Transverse colon (tissue), 4 donors: ENCODE data around the gene AP3M1. TPM values are rescaled to one million over a fixed set of nuclear protein-coding genes. Genes with fewer than 3 reads are reported as not detected.

ENCODE experiments used
- DNase-seq: peaks from one replicate; pipeline ENCODE4 v3.0.0-alpha.2; 2019
- H3K27ac ChIP-seq, 4 donors: fragments of 200-600 bp; sonication (generic); 2 replicates each; pipeline ENCODE4 v1.5.1; 2016 to 2018; ENCODE audit warnings: inconsistent platforms in 4 of 4
- H3K27me3 ChIP-seq: fragments of 200-600 bp; sonication (generic); 2 replicates; pipeline ENCODE4 v1.5.1; 2017; ENCODE audit warnings: inconsistent platforms
- H3K36me3 ChIP-seq, 4 donors: fragments of 200-600 bp; sonication (generic); 2 replicates each; pipeline ENCODE4 v1.5.1; 2017 to 2019; ENCODE audit warnings: inconsistent platforms in 4 of 4
- H3K4me1 ChIP-seq, 4 donors: fragments of 200-600 bp; sonication (generic); 2 replicates each; pipeline ENCODE4 v1.5.1; 2017 to 2020; ENCODE audit warnings: inconsistent platforms in 4 of 4
- H3K4me3 ChIP-seq, 4 donors: fragments of 200-600 bp; sonication (generic); 1 replicate in 1 of 4; 2 replicates in 3 of 4; pipeline versions ENCODE4 v1.5.1 to v1.6.1; 2017 to 2019; ENCODE audit warnings: inconsistent platforms in 4 of 4
- H3K9me3 ChIP-seq, 2 donors: fragments of 200-600 bp; sonication (generic); 2 replicates each; pipeline ENCODE4 v1.5.1; 2017 to 2019; ENCODE audit warnings: inconsistent platforms in 2 of 2
- EP300 ChIP-seq: sonication (generic); formaldehyde crosslinking; IDR thresholded peaks from one replicate; pipeline ENCODE4 v1.6.1; 2017; ENCODE audit warnings: antibody characterized with exemption, low read depth
- POLR2A ChIP-seq: fragments of 450-650 bp; IDR thresholded peaks from one replicate; pipeline ENCODE4 v1.6.1; 2016; ENCODE audit warnings: antibody characterized with exemption, mild to moderate bottlenecking, moderate library complexity
- POLR2AphosphoS5 ChIP-seq, 3 donors: sonication (generic); formaldehyde crosslinking; IDR thresholded peaks; one replicate each; pipeline ENCODE4 v1.6.1; 2016; ENCODE audit warnings: antibody characterized with exemption in 3 of 3
- WGBS, 2 donors: methylation state at CpG; one replicate each; pipeline ENCODE4 v1.1.5; 2018; ENCODE audit warnings: low coverage in 1 of 2; 5-methylcytosine and 5-hydroxymethylcytosine counted together
- in situ Hi-C, 4 donors: fragments of 200-750 bp; cut with MboI; loops; one replicate each; pipeline versions ENCODE4 v1.15.0 to v1.15.1; 2017; ENCODE audit warnings: low sequenced_read_pairs in 3 of 4, low pct_ligation_motif_present in 1 of 4, low pct_unique_long_range_greater_than_20kb in 1 of 4
- intact Hi-C: fragments of 100-400 bp; cut with DNase I; formaldehyde crosslinking; loops from one replicate; pipeline ENCODE4 v1.15.1; 2023; ENCODE audit warnings: low total_unique reads
- total RNA-seq, 4 donors: library from RNA; depleted of rRNA; stranded (reverse); fragments of >200 nt; gene quantifications; one replicate each; pipeline ENCODE4 v1.1.0, GENCODE V29; 2016
- TF ChIP-seq, protein P1 (sequence below), 5 experiments: fragments of 200-600 bp in 3 of 5; fragments of 450-650 bp in 2 of 5; sonication (generic) in 3 of 5; IDR thresholded peaks; 1 replicate in 2 of 5; 2 replicates in 3 of 5; pipeline ENCODE4 v1.5.1; 2016 to 2017; ENCODE audit warnings: antibody characterized with exemption in 5 of 5, inconsistent platforms in 3 of 5, mild to moderate bottlenecking in 2 of 5, moderate library complexity in 1 of 5

Gene AP3M1
- total RNA-seq, 4 donors from 2014 or later: 10.1 to 27.3 (median 21.3) TPM

DNA sequence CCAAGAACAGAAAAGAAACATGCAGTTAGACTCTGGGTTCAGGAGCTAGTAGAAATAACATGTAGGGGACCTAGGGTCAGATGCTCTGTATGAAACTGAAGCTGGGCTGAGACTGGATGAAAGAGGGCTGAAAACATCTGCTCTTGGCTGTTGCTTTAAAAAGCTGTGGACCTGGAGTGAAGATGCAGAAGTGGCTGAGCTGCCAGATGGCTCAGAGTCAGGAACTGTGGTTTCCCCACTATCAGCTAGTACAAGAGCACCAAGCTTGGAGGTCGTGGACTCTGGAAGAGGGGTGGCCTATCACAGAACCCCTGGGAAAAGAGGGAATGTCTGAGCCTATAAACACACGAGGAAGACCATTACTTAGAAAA is 6.3 kb upstream of the AP3M1 start:
- DNase-seq: peak; percentile 30
- Histone ChIP-seq H3K4me1 (peaks cover 3 to 27% (median 9%) of the 10 kb centered on the region in 4 donors), H3K27ac (no peak overlapping the region), H3K9me3 (no peaks in the 10 kb centered on the region), H3K36me3 (no peaks in the 10 kb centered on the region), H3K27me3 (no peaks in the 10 kb centered on the region), H3K4me3 (no peak overlapping the region)
- in situ Hi-C loops (no loop called here), intact Hi-C loops (no loop called here)
- WGBS, 2 donors: 52 to 72% methylated on average over 2 of the region's 2 CpGs
- TF ChIP-seq POLR2A (no peak), EP300 (no peak), POLR2AphosphoS5 (IDR thresholded peaks at IDR 0.05) (no peak)
- TF ChIP-seq, protein P1, sequence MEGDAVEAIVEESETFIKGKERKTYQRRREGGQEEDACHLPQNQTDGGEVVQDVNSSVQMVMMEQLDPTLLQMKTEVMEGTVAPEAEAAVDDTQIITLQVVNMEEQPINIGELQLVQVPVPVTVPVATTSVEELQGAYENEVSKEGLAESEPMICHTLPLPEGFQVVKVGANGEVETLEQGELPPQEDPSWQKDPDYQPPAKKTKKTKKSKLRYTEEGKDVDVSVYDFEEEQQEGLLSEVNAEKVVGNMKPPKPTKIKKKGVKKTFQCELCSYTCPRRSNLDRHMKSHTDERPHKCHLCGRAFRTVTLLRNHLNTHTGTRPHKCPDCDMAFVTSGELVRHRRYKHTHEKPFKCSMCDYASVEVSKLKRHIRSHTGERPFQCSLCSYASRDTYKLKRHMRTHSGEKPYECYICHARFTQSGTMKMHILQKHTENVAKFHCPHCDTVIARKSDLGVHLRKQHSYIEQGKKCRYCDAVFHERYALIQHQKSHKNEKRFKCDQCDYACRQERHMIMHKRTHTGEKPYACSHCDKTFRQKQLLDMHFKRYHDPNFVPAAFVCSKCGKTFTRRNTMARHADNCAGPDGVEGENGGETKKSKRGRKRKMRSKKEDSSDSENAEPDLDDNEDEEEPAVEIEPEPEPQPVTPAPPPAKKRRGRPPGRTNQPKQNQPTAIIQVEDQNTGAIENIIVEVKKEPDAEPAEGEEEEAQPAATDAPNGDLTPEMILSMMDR (IDR thresholded peaks at IDR 0.05): no peak

DNA sequence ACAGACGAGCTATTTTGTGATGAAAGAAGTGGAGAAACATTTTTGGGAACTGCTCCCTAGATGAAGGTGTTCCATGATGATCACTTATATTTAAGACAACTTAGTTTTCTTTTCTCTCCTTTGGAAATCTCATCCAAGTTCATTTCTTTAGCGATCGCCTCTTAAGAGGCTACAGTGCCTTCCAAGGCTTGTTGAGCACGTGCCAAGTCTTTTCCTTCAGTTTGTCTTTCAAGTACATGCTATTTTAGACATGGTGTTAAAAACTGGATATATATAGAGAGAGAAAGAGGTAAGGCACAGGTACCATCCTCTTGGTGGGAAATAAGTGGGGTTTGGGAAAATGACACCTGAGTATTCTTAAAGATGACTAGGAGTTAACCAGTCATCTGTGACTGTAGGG is 3.0 kb upstream of the AP3M1 start:
- in situ Hi-C loops: no loop called here
- Histone ChIP-seq H3K27me3 (no peaks in the 10 kb centered on the region), H3K36me3 (no peaks in the 10 kb centered on the region), H3K4me3 (no peak overlapping the region), H3K9me3 (no peaks in the 10 kb centered on the region), H3K27ac (peak overlapping the region in 1 of 4 donors; percentile 10), H3K4me1 (peaks cover 12 to 45% (median 22%) of the 10 kb centered on the region in 4 donors)
- TF ChIP-seq POLR2AphosphoS5 (IDR thresholded peaks at IDR 0.05): no peak
- TF ChIP-seq, protein P1 (IDR thresholded peaks at IDR 0.05): no peak
- no peak for TF ChIP-seq POLR2A
- TF ChIP-seq EP300: no peak
- no peak for DNase-seq
- intact Hi-C loops: no loop called here
- 67 to 74% methylated on average over 4 of the region's 4 CpGs for WGBS, 2 donors

DNA sequence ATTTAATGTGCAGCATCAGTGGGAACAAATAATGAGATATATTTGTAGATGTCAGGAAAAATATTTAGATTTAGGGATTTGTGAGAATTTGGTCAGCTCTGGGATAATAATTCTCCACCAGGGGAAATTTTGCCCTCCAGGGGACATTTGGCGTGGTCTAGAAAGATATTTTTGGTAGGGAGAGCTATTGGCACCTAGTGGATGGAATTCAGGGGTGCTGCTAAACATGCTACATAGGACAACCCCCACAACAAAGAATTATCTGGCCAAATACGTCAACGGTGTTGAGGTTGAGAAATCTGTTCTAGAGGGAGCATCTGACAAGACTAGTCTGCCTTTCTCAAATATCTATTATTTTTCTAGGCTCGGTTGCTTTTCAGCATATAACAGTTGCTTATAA is 2.5 kb upstream of the AP3M1 start:
- TF ChIP-seq, protein P1 (IDR thresholded peaks at IDR 0.05): peak; percentile 12 to 30 (median 25)
- no peak for TF ChIP-seq POLR2AphosphoS5 (IDR thresholded peaks at IDR 0.05)
- no peak for TF ChIP-seq POLR2A
- no peak for TF ChIP-seq EP300
- intact Hi-C loops: no loop called here
- H3K4me1 ChIP-seq: peaks cover 12 to 47% (median 22%) of the 10 kb centered on the region in 4 donors
- in situ Hi-C loops: no loop called here
- no peak for DNase-seq
- WGBS, 2 donors: 61 to 68% methylated on average over 4 of the region's 4 CpGs
- peak overlapping the region in 1 of 4 donors; percentile 10 for H3K27ac ChIP-seq
- H3K36me3 ChIP-seq: no peaks in the 10 kb centered on the region
- no peaks in the 10 kb centered on the region for H3K9me3 ChIP-seq
- no peak overlapping the region for H3K4me3 ChIP-seq
- no peaks in the 10 kb centered on the region for H3K27me3 ChIP-seq

DNA sequence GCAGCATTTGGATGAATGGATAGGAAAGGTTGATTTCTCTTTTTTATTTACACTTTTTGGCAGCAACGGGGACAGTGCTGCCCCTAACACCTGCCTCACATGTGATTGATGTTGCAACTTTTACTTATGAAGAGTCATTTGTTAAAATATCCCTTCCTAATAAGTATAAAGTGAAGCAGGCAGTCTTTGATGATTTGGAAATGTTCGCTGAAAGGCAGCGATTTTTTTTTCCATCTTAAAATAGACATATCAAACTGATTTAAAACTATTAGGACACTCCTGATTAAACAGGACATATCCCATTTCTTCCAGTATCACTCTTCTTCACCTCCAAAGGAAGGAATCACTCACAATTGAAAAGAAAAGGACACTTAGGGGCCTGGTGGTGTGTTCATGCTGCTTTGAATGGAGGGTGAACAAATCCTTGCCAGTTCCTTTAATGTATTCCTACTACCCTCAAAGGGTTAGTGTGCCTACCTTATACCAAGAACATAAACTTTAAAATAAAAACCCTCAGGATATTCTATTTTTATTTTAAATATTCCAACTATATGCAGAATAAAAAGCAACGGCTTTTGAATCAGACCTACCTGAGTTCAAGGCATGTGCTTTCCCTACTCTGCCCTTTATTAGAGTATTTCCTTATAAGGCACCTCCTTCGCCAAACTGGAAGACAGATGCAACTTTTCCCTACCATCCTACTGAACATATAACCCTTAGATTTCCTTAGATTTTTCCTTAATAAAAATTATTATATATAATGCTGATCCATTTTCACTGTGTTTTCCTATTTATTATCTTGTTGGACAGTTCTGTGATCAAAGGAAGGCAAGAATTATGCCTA is 1.5 kb upstream of the AP3M1 start:
- Histone ChIP-seq H3K4me3 (peak overlapping the region; percentile 83 to 98 (median 87)), H3K4me1 (peaks cover 12 to 46% (median 22%) of the 10 kb centered on the region in 4 donors), H3K27ac (peak overlapping the region; percentile 87 to 94 (median 92)), H3K9me3 (no peaks in the 10 kb centered on the region), H3K27me3 (no peaks in the 10 kb centered on the region), H3K36me3 (no peaks in the 10 kb centered on the region)
- 14 to 15% methylated on average over 5 of the region's 5 CpGs for WGBS, 2 donors
- in situ Hi-C loops (no loop called here), intact Hi-C loops (no loop called here)
- DNase-seq: no peak
- no peak for TF ChIP-seq EP300
- no peak for TF ChIP-seq POLR2A
- TF ChIP-seq, protein P1 (IDR thresholded peaks at IDR 0.05): no peak
- TF ChIP-seq POLR2AphosphoS5 (IDR thresholded peaks at IDR 0.05): no peak
